Measurements from ENCODE around the gene E2F1. TPM values are rescaled to one million over a fixed set of nuclear protein-coding genes. Genes with fewer than 3 reads are reported as not detected.

Gene E2F1
- total RNA-seq, 2 experiments from 2014 or later, result 128 to 148 TPM

- Histone ChIP-seq H3K4me3 (ENCODE audit: low read depth, low read length, poor library complexity, severe bottlenecking) (no peak overlapping the region), H3K4me2 (ENCODE audit: low read length) (no peak overlapping the region), H3K9me2 (ENCODE audit: insufficient read depth, low read length) (no peaks in the 10 kb centered on the region), H3K27ac (ENCODE audit: low read depth, low read length, poor library complexity, severe bottlenecking) (no peak overlapping the region), H2AFZ (ENCODE audit: low read length) (no peak overlapping the region), H3K79me2 (ENCODE audit: insufficient read depth, low read depth, low read length) (no peaks in the 10 kb centered on the region), H3K4me1 (ENCODE audit: insufficient read depth, low read length, poor library complexity, severe bottlenecking) (no peaks in the 10 kb centered on the region), H3K9me3 (ENCODE audit: low read length) (no peaks in the 10 kb centered on the region), H4K20me1 (ENCODE audit: insufficient read depth, low read length) (no peaks in the 10 kb centered on the region), H3K36me3 (ENCODE audit: insufficient read depth, low read length) (peaks cover 99% of the 10 kb centered on the region)
- ChIA-PET POLR2A (no interaction called here), CTCF (ENCODE audit: unreplicated experiment) (no interaction called here)
- DNase-seq (ENCODE audit: low spot score), result no peak
- intact Hi-C loops (cut with micrococcal nuclease; ENCODE audit: unreplicated experiment), result no loop called here
- BruUV-seq (replicated peaks), result no TSS peak
- TF ChIP-seq EZH2phosphoT487 (IDR thresholded peaks at IDR 0.05; ENCODE audit: borderline replicate concordance, low read depth, low read length), result no peak
- no peak for TF ChIP-seq CTCF (conservative IDR thresholded peaks at IDR 0.05; ENCODE audit: low read length)
These were observed 55.7 kb downstream of the E2F1 start for GRCh38 chr20:33630507-33630906.

DNA sequence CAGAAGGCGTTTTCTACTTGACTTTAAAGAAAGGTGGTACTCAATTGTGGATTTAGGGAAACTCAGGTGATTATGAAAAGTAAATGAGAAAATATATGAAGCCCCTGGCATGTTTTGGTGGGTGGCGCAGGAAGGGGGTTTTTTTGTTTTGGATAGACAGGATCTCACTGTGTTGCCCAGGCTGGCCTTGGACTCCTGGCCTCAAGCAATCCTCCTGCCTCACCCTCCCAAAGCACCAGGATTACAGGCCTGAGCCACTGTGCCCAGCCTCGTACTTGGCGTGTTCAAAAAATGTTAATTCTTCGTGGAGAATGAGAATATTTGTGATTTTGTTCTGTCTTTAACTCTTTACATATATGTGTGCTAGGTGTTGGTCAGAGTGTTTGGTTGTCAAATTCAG lies 56.2 kb downstream of the E2F1 start:
- no peaks in the 10 kb centered on the region for H3K9me2 ChIP-seq (ENCODE audit: insufficient read depth, low read length)
- H3K79me2 ChIP-seq (ENCODE audit: insufficient read depth, low read depth, low read length), result no peaks in the 10 kb centered on the region
- no peaks in the 10 kb centered on the region for H3K4me1 ChIP-seq (ENCODE audit: insufficient read depth, low read length, poor library complexity, severe bottlenecking)
- ChIA-PET CTCF (ENCODE audit: unreplicated experiment) (no interaction called here), POLR2A (no interaction called here)
- no peaks in the 10 kb centered on the region for H4K20me1 ChIP-seq (ENCODE audit: insufficient read depth, low read length)
- no peak overlapping the region for H3K4me2 ChIP-seq (ENCODE audit: low read length)
- H3K4me3 ChIP-seq (ENCODE audit: low read depth, low read length, poor library complexity, severe bottlenecking), result no peak overlapping the region
- BruUV-seq (replicated peaks), result no TSS peak
- TF ChIP-seq EZH2phosphoT487 (IDR thresholded peaks at IDR 0.05; ENCODE audit: borderline replicate concordance, low read depth, low read length) (no peak), CTCF (conservative IDR thresholded peaks at IDR 0.05; ENCODE audit: low read length) (no peak)
- H3K27ac ChIP-seq (ENCODE audit: low read depth, low read length, poor library complexity, severe bottlenecking), result no peak overlapping the region
- H3K36me3 ChIP-seq (ENCODE audit: insufficient read depth, low read length), result peaks cover 99% of the 10 kb centered on the region
- no peak for DNase-seq (ENCODE audit: low spot score)
- H3K9me3 ChIP-seq (ENCODE audit: low read length), result no peaks in the 10 kb centered on the region
- intact Hi-C loops (cut with micrococcal nuclease; ENCODE audit: unreplicated experiment), result no loop called here
- no peak overlapping the region for H2AFZ ChIP-seq (ENCODE audit: low read length)

GRCh38 chr20:33629533-33629932 lies 56.7 kb downstream of the E2F1 start:
- H3K79me2 ChIP-seq (ENCODE audit: insufficient read depth, low read depth, low read length), result no peaks in the 10 kb centered on the region
- no peak for DNase-seq (ENCODE audit: low spot score)
- no TSS peak for BruUV-seq (replicated peaks)
- no peaks in the 10 kb centered on the region for H3K9me2 ChIP-seq (ENCODE audit: insufficient read depth, low read length)
- H3K9me3 ChIP-seq (ENCODE audit: low read length), result no peaks in the 10 kb centered on the region
- TF ChIP-seq EZH2phosphoT487 (IDR thresholded peaks at IDR 0.05; ENCODE audit: borderline replicate concordance, low read depth, low read length) (no peak), CTCF (conservative IDR thresholded peaks at IDR 0.05; ENCODE audit: low read length) (no peak)
- no peak overlapping the region for H3K27ac ChIP-seq (ENCODE audit: low read depth, low read length, poor library complexity, severe bottlenecking)
- H3K4me1 ChIP-seq (ENCODE audit: insufficient read depth, low read length, poor library complexity, severe bottlenecking), result no peaks in the 10 kb centered on the region
- peaks cover 99% of the 10 kb centered on the region for H3K36me3 ChIP-seq (ENCODE audit: insufficient read depth, low read length)
- H3K4me3 ChIP-seq (ENCODE audit: low read depth, low read length, poor library complexity, severe bottlenecking), result no peak overlapping the region
- no peak overlapping the region for H2AFZ ChIP-seq (ENCODE audit: low read length)
- no peak overlapping the region for H3K4me2 ChIP-seq (ENCODE audit: low read length)
- intact Hi-C loops (cut with micrococcal nuclease; ENCODE audit: unreplicated experiment), result no loop called here
- ChIA-PET POLR2A (no interaction called here), CTCF (ENCODE audit: unreplicated experiment) (no interaction called here)
- no peaks in the 10 kb centered on the region for H4K20me1 ChIP-seq (ENCODE audit: insufficient read depth, low read length)

Measured in OCI-LY7 (cell line).